HepG2 (cell line): Measurements from ENCODE around the gene WASHC4. TPM values are rescaled to one million over a fixed set of nuclear protein-coding genes. Genes with fewer than 3 reads are reported as not detected.

Source experiments
- ATAC-seq: fragments of 200-7000 bp; cut with Tn5 transposase; 3 replicates; pipeline ENCODE4 v1.9.1; 2020; ENCODE audit warnings: mild to moderate bottlenecking, moderate library complexity
- BruUV-seq: library from RNA; stranded (reverse); fragments of 400-500 nt; replicated peaks from 2 replicates; lab custom pipeline; 2021; lab: Mats Ljungman, UMichigan
- CTCF ChIA-PET: fragments of 300-600 bp; formaldehyde crosslinking; extraction: SDS; loops from one replicate; lab custom pipeline; 2021; ENCODE audit warnings: low total read pairs, inconsistent platforms, low intra/inter-chr PET ratio; lab: Yijun Ruan, JAX
- POLR2A ChIA-PET: fragments of 350-600 bp; sonication (Branson Sonifier 250); formaldehyde crosslinking; loops from one replicate; lab custom pipeline; 2020; ENCODE audit warnings: antibody characterized with exemption, inconsistent platforms; lab: Yijun Ruan, JAX
- DNase-seq: peaks from one replicate; pipeline ENCODE4 v3.0.0-alpha.2; 2015; ENCODE audit warnings: low spot score
- FAIRE-seq: peaks from 3 replicates; lab custom pipeline; 2011; peaks lifted over from hg19 to GRCh38; lab: Jason Lieb, UNC
- H2AFZ ChIP-seq: one replicate; pipeline ENCODE4 v1.6.1; 2011; ENCODE audit warnings: low read length, inconsistent platforms
- H3K27ac ChIP-seq: fragments of 300-600 bp; 3 replicates; pipeline ENCODE4 v1.8.0; 2011; ENCODE audit warnings: mixed run types, mild to moderate bottlenecking, mixed read lengths, low read length, inconsistent platforms; ENCODE audit not compliant: insufficient read depth; ENCODE audit errors: extremely low read length
- H3K27me3 ChIP-seq, 2 experiments: fragments of 200-600 bp in 1 of 2; 2 replicates in 1 of 2; 3 replicates in 1 of 2; pipeline versions ENCODE4 v1.6.0 to v1.8.0; 2011; ENCODE audit warnings: low read length in 2 of 2, mild to moderate bottlenecking in 2 of 2, moderate library complexity in 2 of 2, inconsistent platforms in 1 of 2; ENCODE audit not compliant: insufficient read depth in 2 of 2, control insufficient read depth in 1 of 2
- H3K36me3 ChIP-seq, 2 experiments: fragments of 200-600 bp in 1 of 2; replicated peaks in 1 of 2; 2 replicates in 1 of 2; 3 replicates in 1 of 2; pipeline versions ENCODE4 v1.5.1 to v1.8.0; 2011; ENCODE audit warnings: low read length in 2 of 2, inconsistent platforms in 1 of 2; ENCODE audit not compliant: insufficient read depth in 2 of 2, control insufficient read depth in 1 of 2
- H3K4me1 ChIP-seq: 2 replicates; pipeline ENCODE4 v1.5.1; 2012; ENCODE audit warnings: low read length, inconsistent platforms; ENCODE audit not compliant: insufficient read depth
- H3K4me2 ChIP-seq: 2 replicates; pipeline ENCODE4 v1.6.0; 2011; ENCODE audit warnings: low read depth, low read length, inconsistent platforms
- H3K4me3 ChIP-seq, 3 experiments: fragments of 200-600 bp in 1 of 3; sonication (generic), shearing (Covaris generic) in 1 of 3; replicated peaks in 1 of 3; 2 replicates each; pipeline ENCODE4 v1.5.1; 2011 to 2016; ENCODE audit warnings: low read length in 3 of 3, inconsistent platforms in 2 of 3, low read depth in 2 of 3, mild to moderate bottlenecking in 2 of 3, control low read depth in 1 of 3, mixed read lengths in 1 of 3; ENCODE audit not compliant: insufficient read depth in 1 of 3
- H3K79me2 ChIP-seq: one replicate; pipeline ENCODE4 v1.6.1; 2011; ENCODE audit warnings: low read length, inconsistent platforms; ENCODE audit not compliant: insufficient read depth
- H3K9ac ChIP-seq: 2 replicates; pipeline ENCODE4 v1.6.0; 2011; ENCODE audit warnings: mild to moderate bottlenecking, low read depth, low read length, inconsistent platforms; ENCODE audit not compliant: insufficient read depth
- H3K9me3 ChIP-seq: 2 replicates; pipeline ENCODE4 v1.5.1; 2012; ENCODE audit warnings: mild to moderate bottlenecking, low read length
- H4K20me1 ChIP-seq: 2 replicates; pipeline ENCODE4 v1.6.0; 2011; ENCODE audit warnings: inconsistent platforms, mild to moderate bottlenecking, low read length, moderate library complexity; ENCODE audit not compliant: insufficient read depth
- ADNP ChIP-seq: sonication (generic); formaldehyde crosslinking; IDR thresholded peaks from 2 replicates; pipeline ENCODE4 v1.4.0; 2020; ENCODE audit warnings: missing genetic modification reagents
- ATF7 ChIP-seq, 2 experiments: fragments of 450-650 bp in 1 of 2; sonication (generic) in 1 of 2; formaldehyde crosslinking in 1 of 2; IDR thresholded peaks; 2 replicates each; pipeline versions ENCODE4 v1.4.0 to v1.6.1; 2016 to 2020; ENCODE audit warnings: antibody characterized with exemption in 1 of 2, mild to moderate bottlenecking in 1 of 2, missing genetic modification reagents in 1 of 2
- HMG20A ChIP-seq: IDR thresholded peaks from 2 replicates; pipeline ENCODE4 v1.6.1; 2016; ENCODE audit warnings: borderline replicate concordance
- STAG1 ChIP-seq: sonication (generic); formaldehyde crosslinking; IDR thresholded peaks from 2 replicates; pipeline ENCODE4 v1.4.0; 2020; ENCODE audit warnings: missing genetic modification reagents
- TAF1 ChIP-seq: sonication (generic); formaldehyde crosslinking; IDR thresholded peaks from 2 replicates; pipeline ENCODE4 v1.4.0; 2020; ENCODE audit warnings: missing genetic modification reagents
- YY1 ChIP-seq: IDR thresholded peaks from 2 replicates; pipeline ENCODE4 v1.6.1; 2011; ENCODE audit warnings: low read length, low read depth, moderate library complexity, mild to moderate bottlenecking; ENCODE audit not compliant: insufficient read depth, insufficient replicate concordance
- in situ Hi-C: cut with HindIII; loops from 2 replicates; pipeline ENCODE4 v1.10.0; 2017; ENCODE audit warnings: low pct_unique_long_range_greater_than_20kb; ENCODE audit not compliant: extremely low pct_ligation_motif_present
- intact Hi-C: fragments of 100-400 bp; cut with micrococcal nuclease; formaldehyde crosslinking; loops from one replicate; pipeline ENCODE4 v1.10.0; 2022; ENCODE audit not compliant: unreplicated experiment
- polyA plus RNA-seq, 8 experiments: library from polyadenylated mRNA; depleted of rRNA in 3 of 8; stranded (reverse) in 7 of 8; unstranded in 1 of 8; fragments of >200 nt; fragmentation: Illumina TruSeq in 4 of 8; extraction: Trizol in 4 of 8; gene quantifications; 2 replicates each; pipeline versions ENCODE4 v1.2.1 to v1.2.3, GENCODE V29; 2011 to 2016; ENCODE audit warnings: low read depth in 4 of 8, missing spikeins in 1 of 8, mixed read lengths in 1 of 8; ENCODE audit not compliant: insufficient read depth in 1 of 8
- total RNA-seq, 5 experiments: library from RNA; depleted of rRNA; stranded (reverse); fragments of >200 nt; fragmentation: Illumina TruSeq; extraction: Trizol; gene quantifications; 2 replicates each; pipeline ENCODE4 v1.2.3, GENCODE V29; 2016; ENCODE audit warnings: low read depth in 1 of 5
- TF ChIP-seq, protein P1 (sequence below): sonication (generic); formaldehyde crosslinking; IDR thresholded peaks from 2 replicates; pipeline ENCODE4 v1.4.0; 2020; ENCODE audit warnings: missing genetic modification reagents

The WASHC4 gene
- total and polyA plus RNA-seq, 2 of the 13 experiments (the other 11 are each of a cell fraction or from before 2014, with no cell fraction given) = 21.0 to 36.3 TPM

DNA sequence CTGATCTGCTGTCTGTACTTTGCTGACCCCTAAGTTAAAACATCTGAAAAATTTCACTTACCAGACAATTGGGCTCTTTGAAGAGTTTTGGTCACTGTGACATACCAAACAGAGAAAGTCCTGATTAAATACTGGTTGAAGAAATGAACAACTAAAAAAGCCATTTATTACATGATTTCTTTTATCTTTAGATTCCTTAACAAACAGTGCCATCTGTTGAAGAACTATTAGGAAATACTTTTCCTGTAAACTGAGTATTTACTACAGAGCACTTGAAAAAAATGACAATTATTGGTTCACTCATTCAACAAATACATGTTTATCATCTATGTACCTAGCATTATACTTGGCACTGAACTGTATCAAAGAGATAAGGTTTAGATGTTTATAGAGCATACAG lies 6.5 kb upstream of the WASHC4 start:
- in situ Hi-C loops = no loop called here

DNA sequence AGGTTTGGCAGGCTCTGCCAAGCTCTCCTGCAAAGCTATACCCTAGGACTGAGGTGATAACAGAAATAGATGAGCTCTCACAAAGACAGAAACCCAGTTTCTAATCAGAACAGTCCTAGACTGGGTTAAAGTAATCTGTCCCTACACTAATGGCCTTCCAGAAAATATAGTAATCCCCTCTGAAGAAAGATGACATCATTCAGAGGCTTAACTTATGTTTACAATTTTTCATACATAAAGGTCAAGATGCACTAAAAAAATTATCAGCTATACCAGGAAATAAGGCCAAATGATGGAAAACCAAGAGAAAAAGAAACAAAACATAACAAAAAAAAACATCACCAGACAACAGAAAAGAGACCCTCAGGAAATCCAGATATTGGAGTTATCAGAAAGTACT lies 4.9 kb upstream of the WASHC4 start:
- H3K4me2 ChIP-seq = no peak overlapping the region
- no peak overlapping the region for H2AFZ ChIP-seq
- H3K36me3 ChIP-seq = no peaks in the 10 kb centered on the region
- no peak overlapping the region for H3K9ac ChIP-seq
- no peaks in the 10 kb centered on the region for H4K20me1 ChIP-seq
- no peak for FAIRE-seq
- no peak overlapping the region for H3K4me3 ChIP-seq
- intact Hi-C loops (no loop called here), in situ Hi-C loops (no loop called here)
- no peak for ATAC-seq
- POLR2A ChIA-PET = no interaction called here
- CTCF ChIA-PET = no interaction called here
- no peaks in the 10 kb centered on the region for H3K9me3 ChIP-seq
- H3K4me1 ChIP-seq = peaks cover 23% of the 10 kb centered on the region
- no peak for DNase-seq
- TF ChIP-seq ATF7 (IDR thresholded peaks at IDR 0.05) (peak; percentile 84), ATF7 (CRISPR knock-in tag; IDR thresholded peaks at IDR 0.05) (no peak), TAF1 (no peak), ADNP (CRISPR knock-in tag) (no peak), YY1 (no peak)
- TF ChIP-seq, protein P1, sequence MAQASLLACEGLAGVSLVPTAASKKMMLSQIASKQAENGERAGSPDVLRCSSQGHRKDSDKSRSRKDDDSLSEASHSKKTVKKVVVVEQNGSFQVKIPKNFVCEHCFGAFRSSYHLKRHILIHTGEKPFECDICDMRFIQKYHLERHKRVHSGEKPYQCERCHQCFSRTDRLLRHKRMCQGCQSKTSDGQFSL (CRISPR knock-in tag) = no peak
- no peaks in the 10 kb centered on the region; a peak in 1 of 5 replicates for H3K27me3 ChIP-seq
- H3K79me2 ChIP-seq = no peaks in the 10 kb centered on the region
- BruUV-seq = no TSS peak
- no peak overlapping the region for H3K27ac ChIP-seq

More for the DNA sequence above, 6.5 kb upstream of the WASHC4 start:
- H3K9me3 ChIP-seq = no peaks in the 10 kb centered on the region
- no peak overlapping the region for H2AFZ ChIP-seq
- ATAC-seq = no peak
- intact Hi-C loops = no loop called here
- H3K27ac ChIP-seq = no peak overlapping the region
- no peak overlapping the region for H3K4me2 ChIP-seq
- peaks cover 13% of the 10 kb centered on the region for H3K4me1 ChIP-seq
- BruUV-seq = no TSS peak
- POLR2A ChIA-PET = no interaction called here
- CTCF ChIA-PET = no interaction called here
- no peak overlapping the region for H3K4me3 ChIP-seq
- no peaks in the 10 kb centered on the region for H3K27me3 ChIP-seq
- H3K79me2 ChIP-seq = no peaks in the 10 kb centered on the region
- no peak for DNase-seq
- no peaks in the 10 kb centered on the region for H3K36me3 ChIP-seq
- no peak overlapping the region for H3K9ac ChIP-seq
- no peaks in the 10 kb centered on the region for H4K20me1 ChIP-seq
- no peak for TF ChIP-seq HMG20A (CRISPR knock-in tag)
- TF ChIP-seq STAG1 (CRISPR knock-in tag) = 0 out of 2 replicates have a peak, but pooled peaks have one; percentile 9
- no peak for FAIRE-seq
